H9 (cell line): ENCODE data around the gene BRMS1. TPM values are rescaled to one million over a fixed set of nuclear protein-coding genes. Genes with fewer than 3 reads are reported as not detected.

Experiments
- DNase-seq: peaks from one replicate; pipeline ENCODE4 v3.0.0-alpha.2; 2017
- H2AFZ ChIP-seq: one replicate; pipeline ENCODE4 v1.6.1; 2013; ENCODE audit warnings: mild to moderate bottlenecking, low read length, control low read depth, moderate library complexity
- H2AK5ac ChIP-seq: 2 replicates; pipeline ENCODE4 v1.6.1; 2013; ENCODE audit warnings: low read length, control low read depth, mixed read lengths; ENCODE audit not compliant: insufficient read length
- H2BK120ac ChIP-seq: one replicate; pipeline ENCODE4 v1.6.1; 2013; ENCODE audit warnings: low read depth, mild to moderate bottlenecking, low read length, control low read depth, inconsistent platforms; ENCODE audit not compliant: poor library complexity, severe bottlenecking
- H2BK12ac ChIP-seq: 2 replicates; pipeline ENCODE4 v1.6.1; 2013; ENCODE audit warnings: low read length, control low read depth, mixed read lengths, low read depth; ENCODE audit not compliant: insufficient read length
- H2BK15ac ChIP-seq: 2 replicates; pipeline ENCODE4 v1.6.1; 2013; ENCODE audit warnings: low read depth, low read length, control low read depth
- H2BK20ac ChIP-seq: one replicate; pipeline ENCODE4 v1.6.1; 2013; ENCODE audit warnings: low read depth, mild to moderate bottlenecking, low read length, control low read depth, inconsistent platforms; ENCODE audit not compliant: poor library complexity, severe bottlenecking
- H2BK5ac ChIP-seq: 2 replicates; pipeline ENCODE4 v1.6.1; 2013; ENCODE audit warnings: low read length, control low read depth, mixed read lengths; ENCODE audit not compliant: insufficient read length
- H3K14ac ChIP-seq: 2 replicates; pipeline ENCODE4 v1.6.1; 2013; ENCODE audit warnings: low read length, control low read depth; ENCODE audit not compliant: insufficient read depth
- H3K18ac ChIP-seq: 2 replicates; pipeline ENCODE4 v1.6.1; 2013; ENCODE audit warnings: low read depth, mild to moderate bottlenecking, mixed read lengths, low read length, control low read depth; ENCODE audit not compliant: insufficient read length
- H3K23ac ChIP-seq: 2 replicates; pipeline ENCODE4 v1.6.1; 2013; ENCODE audit warnings: low read length, control low read depth, mixed read lengths, low read depth; ENCODE audit not compliant: insufficient read length
- H3K23me2 ChIP-seq: 2 replicates; pipeline ENCODE4 v1.6.1; 2013; ENCODE audit warnings: low read depth, mild to moderate bottlenecking, mixed read lengths, low read length, control low read depth; ENCODE audit not compliant: insufficient read length, poor library complexity, severe bottlenecking
- H3K27ac ChIP-seq: 2 replicates; pipeline ENCODE4 v1.5.1; 2013; ENCODE audit warnings: low read length, control low read depth, mixed read lengths, low read depth; ENCODE audit not compliant: insufficient read length
- H3K27me3 ChIP-seq: 2 replicates; pipeline ENCODE4 v1.6.1; 2013; ENCODE audit warnings: low read length, control low read depth, inconsistent platforms; ENCODE audit not compliant: insufficient read depth
- H3K4ac ChIP-seq: 2 replicates; pipeline ENCODE4 v1.6.1; 2013; ENCODE audit warnings: low read depth, mild to moderate bottlenecking, control low read depth, inconsistent platforms, low read length, moderate library complexity
- H3K4me1 ChIP-seq: 2 replicates; pipeline ENCODE4 v1.6.1; 2013; ENCODE audit warnings: low read length, control low read depth, inconsistent platforms; ENCODE audit not compliant: insufficient read depth
- H3K4me2 ChIP-seq: 2 replicates; pipeline ENCODE4 v1.6.1; 2013; ENCODE audit warnings: low read length, control low read depth, mixed read lengths; ENCODE audit not compliant: insufficient read length, insufficient read depth
- H3K56ac ChIP-seq: 2 replicates; pipeline ENCODE4 v1.6.1; 2013; ENCODE audit warnings: low read depth, mild to moderate bottlenecking, mixed read lengths, low read length, control low read depth; ENCODE audit not compliant: insufficient read length
- H3K79me1 ChIP-seq: 2 replicates; pipeline ENCODE4 v1.6.1; 2013; ENCODE audit warnings: low read depth, mild to moderate bottlenecking, moderate library complexity, low read length, control low read depth, inconsistent platforms; ENCODE audit not compliant: insufficient read depth, poor library complexity, severe bottlenecking
- H3K79me2 ChIP-seq: 2 replicates; pipeline ENCODE4 v1.6.1; 2013; ENCODE audit warnings: low read length, control low read depth, inconsistent platforms; ENCODE audit not compliant: insufficient read depth
- H3K9ac ChIP-seq: 2 replicates; pipeline ENCODE4 v1.6.1; 2013; ENCODE audit warnings: low read length, control low read depth, mixed read lengths; ENCODE audit not compliant: insufficient read length; ENCODE audit errors: extremely low read depth
- H3K9me3 ChIP-seq: one replicate; pipeline ENCODE4 v1.6.1; 2013; ENCODE audit warnings: low read depth, low read length, inconsistent platforms; ENCODE audit not compliant: control insufficient read depth
- H3T11ph ChIP-seq: one replicate; pipeline ENCODE4 v1.6.1; 2013; ENCODE audit warnings: mild to moderate bottlenecking, low read length, control low read depth, inconsistent platforms
- H4K20me1 ChIP-seq: one replicate; pipeline ENCODE4 v1.6.1; 2013; ENCODE audit not compliant: control insufficient read depth, insufficient read length, insufficient read depth
- H4K5ac ChIP-seq: 2 replicates; pipeline ENCODE4 v1.6.1; 2013; ENCODE audit warnings: low read depth, mild to moderate bottlenecking, mixed read lengths, low read length, control low read depth; ENCODE audit not compliant: insufficient read length
- H4K8ac ChIP-seq: replicated peaks from 2 replicates; pipeline ENCODE4 v1.6.1; 2013; ENCODE audit warnings: low read length, control low read depth, mixed read lengths, low read depth; ENCODE audit not compliant: insufficient read length
- H4K91ac ChIP-seq: 2 replicates; pipeline ENCODE4 v1.6.1; 2013; ENCODE audit warnings: low read depth, mild to moderate bottlenecking, moderate library complexity, mixed read lengths, low read length, control low read depth; ENCODE audit not compliant: insufficient read length
- H3K27ac Mint-ChIP-seq, 3 experiments: 2 replicates in 2 of 3; 3 replicates in 1 of 3; pipeline ENCODE4 v1.8.0; 2020 to 2021; ENCODE audit warnings: mixed read lengths in 3 of 3, mild to moderate bottlenecking in 1 of 3, moderate library complexity in 1 of 3
- H3K27me3 Mint-ChIP-seq: 2 replicates; pipeline ENCODE4 v1.8.0; 2021; ENCODE audit warnings: low read depth, mild to moderate bottlenecking, moderate library complexity, mixed read lengths
- H3K36me3 Mint-ChIP-seq, 3 experiments: 2 replicates in 2 of 3; 3 replicates in 1 of 3; pipeline ENCODE4 v1.8.0; 2020 to 2021; ENCODE audit warnings: low read depth in 3 of 3, mixed read lengths in 3 of 3; ENCODE audit not compliant: insufficient read depth in 1 of 3
- H3K4me1 Mint-ChIP-seq, 2 experiments: 2 replicates each; pipeline ENCODE4 v1.8.0; 2020; ENCODE audit warnings: mixed read lengths in 2 of 2
- H3K4me3 Mint-ChIP-seq, 2 experiments: 2 replicates in 1 of 2; 3 replicates in 1 of 2; pipeline ENCODE4 v1.8.0; 2020 to 2021; ENCODE audit warnings: mild to moderate bottlenecking in 2 of 2, mixed read lengths in 2 of 2, moderate library complexity in 1 of 2
- H3K9me3 Mint-ChIP-seq, 2 experiments: 2 replicates in 1 of 2; 3 replicates in 1 of 2; pipeline ENCODE4 v1.8.0; 2020; ENCODE audit warnings: mild to moderate bottlenecking in 2 of 2, mixed read lengths in 2 of 2, moderate library complexity in 1 of 2
- CTCF ChIP-seq: fragments of 200-600 bp; sonication (generic); conservative IDR thresholded peaks from 3 replicates; pipeline ENCODE4 v1.8.0; 2021; ENCODE audit warnings: antibody characterized with exemption, mild to moderate bottlenecking
- WGBS: extraction: QIAGEN DNeasy Blood & Tissue Kit; methylation state at CpG from one replicate; pipeline ENCODE4 v1.1.7; 2013; ENCODE audit warnings: missing lambda C conversion rate, low lambda C conversion rate, mixed read lengths; ENCODE audit not compliant: insufficient read length; ENCODE audit errors: extremely low coverage; 5-methylcytosine and 5-hydroxymethylcytosine counted together
- total RNA-seq: library from RNA; stranded (reverse); gene quantifications from 2 replicates; pipeline ENCODE4 v1.2.1, GENCODE V29; 2021

BRMS1 gene
- total RNA-seq, 1 experiment from 2014 or later = 50.1 TPM

- no peak for DNase-seq
- Histone ChIP-seq H3T11ph (no peak overlapping the region), H3K4ac (no peak overlapping the region), H3K27me3 (no peaks in the 10 kb centered on the region; the same call in 1 of the 2 replicates), H3K18ac (no peak overlapping the region), H3K79me2 (no peaks in the 10 kb centered on the region), H2BK5ac (no peak overlapping the region), H2AFZ (no peak overlapping the region), H4K8ac (no peak overlapping the region), H2BK120ac (no peak overlapping the region), H3K9ac (no peak overlapping the region), H3K9me3 (no peaks in the 10 kb centered on the region), H3K27ac (no peak overlapping the region), H3K4me1 (no peaks in the 10 kb centered on the region), H2BK12ac (no peak overlapping the region), H4K91ac (no peak overlapping the region), H2BK15ac (no peak overlapping the region), H4K20me1 (no peaks in the 10 kb centered on the region), H4K5ac (no peak overlapping the region), H2AK5ac (no peak overlapping the region), H3K14ac (no peak overlapping the region), H3K23ac (no peak overlapping the region), H3K4me2 (no peak overlapping the region), H3K79me1 (no peaks in the 10 kb centered on the region), H2BK20ac (no peak overlapping the region), H3K56ac (no peak overlapping the region), H3K23me2 (no peaks in the 10 kb centered on the region)
- Mint-ChIP-seq H3K27ac (no peak overlapping the region), H3K4me3 (no peak overlapping the region), H3K27me3 (peaks cover 4% of the 10 kb centered on the region), H3K4me1 (peaks cover 20 to 21% of the 10 kb centered on the region in 2 experiments), H3K9me3 (no peaks in the 10 kb centered on the region), H3K36me3 (peaks cover 2 to 15% (median 10%) of the 10 kb centered on the region in 3 experiments; a peak in 5 of 7 replicates)
- no peak for TF ChIP-seq CTCF
- no CpG with 5 or more reads among the region's 29 CpGs for WGBS
These were observed 10.9 kb downstream of the BRMS1 start for GRCh38 chr11:66333896-66334604.
